HCT116 (cell line): ENCODE results near the gene YBX1. TPM values are rescaled to one million over a fixed set of nuclear protein-coding genes. Genes with fewer than 3 reads are reported as not detected.

ENCODE experiments used
- ATAC-seq: fragments of 200-7000 bp; cut with Tn5 transposase; 2 replicates; pipeline ENCODE4 v1.9.1; 2020; ENCODE audit warnings: mild to moderate bottlenecking, moderate library complexity
- BruUV-seq: library from RNA; stranded (reverse); fragments of 400-500 nt; replicated peaks from 2 replicates; lab custom pipeline; 2021; lab: Mats Ljungman, UMichigan
- CTCF ChIA-PET: fragments of 300-600 bp; sonication (Branson Sonifier 250); formaldehyde crosslinking; loops from one replicate; lab custom pipeline; 2021; ENCODE audit warnings: antibody characterized with exemption; lab: Charles Lee
- POLR2A ChIA-PET: fragments of 300-600, 350-600 bp; sonication (Branson Sonifier 250); formaldehyde crosslinking; loops from one replicate; lab custom pipeline; 2021; ENCODE audit warnings: antibody characterized with exemption; lab: Charles Lee
- RAD21 ChIA-PET, 2 experiments: fragments of 300-600 bp; sonication (Branson Sonifier 250); formaldehyde crosslinking; loops; one replicate each; lab custom pipeline; 2023; ENCODE audit warnings: low total read pairs in 2 of 2; ENCODE audit not compliant: uncharacterized antibody in 2 of 2, unreplicated experiment in 2 of 2, low non-redundant PET in 1 of 2; lab: Charles Lee
- DNase-seq: peaks from one replicate; pipeline ENCODE4 v3.0.0-alpha.2; 2010; ENCODE audit warnings: low read depth, low spot score
- H2AFZ ChIP-seq: fragments of 200-600 bp; shearing (Covaris generic), sonication (generic); 2 replicates; pipeline ENCODE4 v1.6.1; 2017; ENCODE audit warnings: low read depth, mixed run types, mixed read lengths, antibody characterized with exemption, low read length; ENCODE audit not compliant: poor library complexity, severe bottlenecking
- H3K27ac ChIP-seq: 2 replicates; pipeline ENCODE4 v1.5.1; 2012; ENCODE audit warnings: low read depth, low read length
- H3K27me3 ChIP-seq: fragments of 200-600 bp; sonication (generic); 2 replicates; pipeline ENCODE4 v1.6.1; 2016; ENCODE audit warnings: mixed run types, low read length, mixed read lengths; ENCODE audit not compliant: insufficient read depth
- H3K36me3 ChIP-seq, 2 experiments: fragments of 200-500 bp in 1 of 2; fragments of 200-600 bp in 1 of 2; sonication (Bioruptor generic) in 1 of 2; sonication (generic) in 1 of 2; 2 replicates each; pipeline versions ENCODE4 v1.5.1 to v1.6.1; 2014 to 2016; ENCODE audit warnings: low read length in 2 of 2, inconsistent platforms in 1 of 2, mixed read lengths in 1 of 2, mixed run types in 1 of 2; ENCODE audit not compliant: insufficient read depth in 2 of 2, control insufficient read depth in 1 of 2
- H3K4me1 ChIP-seq, 2 experiments: fragments of 200-600 bp in 1 of 2; sonication (generic) in 1 of 2; 2 replicates each; pipeline versions ENCODE4 v1.5.1 to v1.6.1; 2012 to 2017; ENCODE audit warnings: low read length in 2 of 2, inconsistent platforms in 1 of 2, mild to moderate bottlenecking in 1 of 2, mixed read lengths in 1 of 2, mixed run types in 1 of 2, moderate library complexity in 1 of 2; ENCODE audit not compliant: insufficient read depth in 2 of 2, control insufficient read depth in 1 of 2
- H3K4me2 ChIP-seq: fragments of 200-600 bp; sonication (generic); 2 replicates; pipeline ENCODE4 v1.6.1; 2017; ENCODE audit warnings: mixed run types, low read length, mixed read lengths
- H3K4me3 ChIP-seq, 2 experiments: fragments of 200-600 bp in 1 of 2; sonication (generic) in 1 of 2; replicated peaks in 1 of 2; 2 replicates each; pipeline ENCODE4 v1.5.1; 2011 to 2016; ENCODE audit warnings: low read length in 2 of 2, control low read depth in 1 of 2, low read depth in 1 of 2, mild to moderate bottlenecking in 1 of 2, mixed read lengths in 1 of 2, mixed run types in 1 of 2
- H3K79me2 ChIP-seq: fragments of 200-600 bp; sonication (generic); 2 replicates; pipeline ENCODE4 v1.6.1; 2017; ENCODE audit warnings: mild to moderate bottlenecking, mixed run types, low read length, moderate library complexity, mixed read lengths; ENCODE audit not compliant: insufficient read depth
- H3K9ac ChIP-seq: fragments of 200-600 bp; sonication (generic); 2 replicates; pipeline ENCODE4 v1.6.1; 2016; ENCODE audit warnings: low read length, mixed read lengths
- H3K9me2 ChIP-seq: fragments of 200-600 bp; sonication (generic), shearing (Covaris generic); 2 replicates; pipeline ENCODE4 v1.6.1; 2017; ENCODE audit warnings: mixed run types, mild to moderate bottlenecking, moderate library complexity; ENCODE audit not compliant: insufficient read depth
- H3K9me3 ChIP-seq, 2 experiments: fragments of 200-500 bp in 1 of 2; fragments of 200-600 bp in 1 of 2; sonication (Bioruptor generic) in 1 of 2; sonication (generic) in 1 of 2; 2 replicates each; pipeline ENCODE4 v1.6.1; 2014 to 2017; ENCODE audit warnings: low read length in 2 of 2, mixed read lengths in 2 of 2, inconsistent platforms in 1 of 2, low read depth in 1 of 2, mild to moderate bottlenecking in 1 of 2, mixed run types in 1 of 2, moderate library complexity in 1 of 2; ENCODE audit not compliant: control insufficient read depth in 1 of 2, insufficient read depth in 1 of 2
- H4K20me1 ChIP-seq: fragments of 200-600 bp; sonication (generic), shearing (Covaris generic); 2 replicates; pipeline ENCODE4 v1.6.1; 2017; ENCODE audit warnings: mixed run types, mild to moderate bottlenecking, moderate library complexity; ENCODE audit not compliant: insufficient read depth
- CBX3 ChIP-seq: IDR thresholded peaks from 2 replicates; pipeline ENCODE4 v1.6.1; 2012; ENCODE audit warnings: low read depth
- CEBPB ChIP-seq: IDR thresholded peaks from 2 replicates; pipeline ENCODE4 v1.6.1; 2012; ENCODE audit warnings: low read depth
- EGR1 ChIP-seq: IDR thresholded peaks from 2 replicates; pipeline ENCODE4 v1.6.1; 2012; ENCODE audit warnings: low read depth
- ELF1 ChIP-seq: IDR thresholded peaks from 2 replicates; pipeline ENCODE4 v1.6.1; 2012; ENCODE audit warnings: low read depth, borderline replicate concordance
- EZH2 ChIP-seq: fragments of 200-600 bp; sonication (generic); IDR thresholded peaks from 2 replicates; pipeline ENCODE4 v1.6.1; 2017; ENCODE audit warnings: antibody characterized with exemption, mixed run types
- EZH2phosphoT487 ChIP-seq: fragments of 200-600 bp; IDR thresholded peaks from 2 replicates; pipeline ENCODE4 v1.6.1; 2018; ENCODE audit warnings: antibody characterized with exemption, borderline replicate concordance
- FOSL1 ChIP-seq: IDR thresholded peaks from 2 replicates; pipeline ENCODE4 v1.6.1; 2012; ENCODE audit warnings: low read depth
- POLR2A ChIP-seq: IDR thresholded peaks from 2 replicates; pipeline ENCODE4 v1.7.0; 2011; ENCODE audit warnings: borderline replicate concordance; ENCODE audit not compliant: insufficient read depth, insufficient read length; ENCODE audit errors: extremely low read depth
- POLR2AphosphoS5 ChIP-seq: IDR thresholded peaks from 2 replicates; pipeline ENCODE4 v1.6.1; 2011; ENCODE audit warnings: mild to moderate bottlenecking, low read depth, low read length, moderate library complexity
- RAD21 ChIP-seq: IDR thresholded peaks from 2 replicates; pipeline ENCODE4 v1.6.1; 2012; ENCODE audit warnings: low read depth, mild to moderate bottlenecking
- SRF ChIP-seq: IDR thresholded peaks from 2 replicates; pipeline ENCODE4 v1.6.1; 2012; ENCODE audit warnings: low read depth
- TCF7L2 ChIP-seq: IDR thresholded peaks from 2 replicates; pipeline ENCODE4 v1.7.0; 2011; ENCODE audit warnings: borderline replicate concordance, inconsistent platforms; ENCODE audit not compliant: insufficient read depth, insufficient read length; ENCODE audit errors: extremely low read depth
- YY1 ChIP-seq: IDR thresholded peaks from 2 replicates; pipeline ENCODE4 v1.6.1; 2011; ENCODE audit warnings: low read length, low read depth, moderate library complexity, mild to moderate bottlenecking; ENCODE audit not compliant: insufficient replicate concordance; ENCODE audit errors: extremely low read depth
- ZNF274 ChIP-seq: fragments of 200-500 bp; sonication (Bioruptor generic); IDR thresholded peaks from 2 replicates; pipeline ENCODE4 v1.6.1; 2014; ENCODE audit warnings: mild to moderate bottlenecking, low read depth, low read length, inconsistent platforms
- intact Hi-C: fragments of 100-400 bp; cut with micrococcal nuclease; formaldehyde crosslinking; loops from 2 replicates; pipeline ENCODE4 v1.10.0; 2022
- total RNA-seq: library from RNA; stranded (reverse); gene quantifications from one replicate; pipeline ENCODE4 v1.2.1, GENCODE V29; 2021; ENCODE audit not compliant: unreplicated experiment
- TF ChIP-seq, protein P1 (sequence below): IDR thresholded peaks from 2 replicates; pipeline ENCODE4 v1.6.1; 2012
- TF ChIP-seq, protein P2 (sequence below): IDR thresholded peaks from 2 replicates; pipeline ENCODE4 v1.6.1; 2012
- TF ChIP-seq, protein P3 (sequence below), 3 experiments: fragments of 200-600 bp in 1 of 3; sonication (generic) in 1 of 3; IDR thresholded peaks in 2 of 3; conservative IDR thresholded peaks in 1 of 3; 2 replicates each; pipeline ENCODE4 v1.5.1; 2012 to 2017; ENCODE audit warnings: low read depth in 2 of 3, low read length in 2 of 3, antibody characterized with exemption in 1 of 3, borderline replicate concordance in 1 of 3, control low read depth in 1 of 3, mild to moderate bottlenecking in 1 of 3, mixed read lengths in 1 of 3, mixed run types in 1 of 3, moderate library complexity in 1 of 3; ENCODE audit not compliant: insufficient read depth in 1 of 3

YBX1 gene
- total RNA-seq, 1 experiment from 2014 or later = 1,009 TPM

DNA sequence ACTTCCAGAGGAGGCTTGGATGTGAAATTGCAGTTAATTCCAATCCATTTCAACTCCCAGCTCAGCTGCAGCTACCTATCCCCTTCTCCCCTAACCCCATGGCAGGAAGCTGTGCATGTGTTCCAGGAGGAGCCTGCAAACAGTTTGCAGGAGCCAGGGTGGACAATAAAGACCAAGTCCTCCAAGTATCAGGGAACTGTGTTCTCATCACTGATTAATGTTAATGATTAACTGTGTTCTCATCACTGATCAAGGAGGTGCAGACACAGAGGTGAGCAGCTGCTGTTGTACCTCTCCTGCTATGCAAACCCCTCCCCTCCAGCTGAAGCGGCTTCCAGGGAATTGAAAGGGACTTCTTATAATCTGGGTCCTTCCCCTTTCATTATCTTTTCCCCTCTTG is 38.6 kb downstream of the YBX1 start:
- CTCF ChIA-PET = no interaction called here
- POLR2A ChIA-PET = no interaction called here

More for the DNA sequence above, 38.6 kb downstream of the YBX1 start:
- Histone ChIP-seq H2AFZ (no peak overlapping the region), H3K4me3 (no peak overlapping the region), H4K20me1 (no peaks in the 10 kb centered on the region), H3K4me1 (peaks cover 0 to 4% of the 10 kb centered on the region in 2 experiments; a peak in 1 of 4 replicates)
- BruUV-seq = no TSS peak
- TF ChIP-seq POLR2AphosphoS5 (no peak), ELF1 (no peak), FOSL1 (no peak), CEBPB (no peak), CBX3 (no peak), EGR1 (no peak), RAD21 (no peak), EZH2 (no peak), ZNF274 (no peak), POLR2A (no peak), YY1 (no peak), EZH2phosphoT487 (no peak), TCF7L2 (no peak), SRF (no peak)
- TF ChIP-seq, protein P1, sequence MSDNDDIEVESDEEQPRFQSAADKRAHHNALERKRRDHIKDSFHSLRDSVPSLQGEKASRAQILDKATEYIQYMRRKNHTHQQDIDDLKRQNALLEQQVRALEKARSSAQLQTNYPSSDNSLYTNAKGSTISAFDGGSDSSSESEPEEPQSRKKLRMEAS = no peak
- TF ChIP-seq, protein P2, sequence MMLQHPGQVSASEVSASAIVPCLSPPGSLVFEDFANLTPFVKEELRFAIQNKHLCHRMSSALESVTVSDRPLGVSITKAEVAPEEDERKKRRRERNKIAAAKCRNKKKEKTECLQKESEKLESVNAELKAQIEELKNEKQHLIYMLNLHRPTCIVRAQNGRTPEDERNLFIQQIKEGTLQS = no peak
- TF ChIP-seq, protein P3, sequence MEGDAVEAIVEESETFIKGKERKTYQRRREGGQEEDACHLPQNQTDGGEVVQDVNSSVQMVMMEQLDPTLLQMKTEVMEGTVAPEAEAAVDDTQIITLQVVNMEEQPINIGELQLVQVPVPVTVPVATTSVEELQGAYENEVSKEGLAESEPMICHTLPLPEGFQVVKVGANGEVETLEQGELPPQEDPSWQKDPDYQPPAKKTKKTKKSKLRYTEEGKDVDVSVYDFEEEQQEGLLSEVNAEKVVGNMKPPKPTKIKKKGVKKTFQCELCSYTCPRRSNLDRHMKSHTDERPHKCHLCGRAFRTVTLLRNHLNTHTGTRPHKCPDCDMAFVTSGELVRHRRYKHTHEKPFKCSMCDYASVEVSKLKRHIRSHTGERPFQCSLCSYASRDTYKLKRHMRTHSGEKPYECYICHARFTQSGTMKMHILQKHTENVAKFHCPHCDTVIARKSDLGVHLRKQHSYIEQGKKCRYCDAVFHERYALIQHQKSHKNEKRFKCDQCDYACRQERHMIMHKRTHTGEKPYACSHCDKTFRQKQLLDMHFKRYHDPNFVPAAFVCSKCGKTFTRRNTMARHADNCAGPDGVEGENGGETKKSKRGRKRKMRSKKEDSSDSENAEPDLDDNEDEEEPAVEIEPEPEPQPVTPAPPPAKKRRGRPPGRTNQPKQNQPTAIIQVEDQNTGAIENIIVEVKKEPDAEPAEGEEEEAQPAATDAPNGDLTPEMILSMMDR (IDR thresholded peaks at IDR 0.05 in 2 of 3, conservative IDR thresholded peaks at IDR 0.05 in 1 of 3; ENCODE audit: borderline replicate concordance in 1 of 3, insufficient read depth in 1 of 3, low read depth in 2 of 3, low read length in 2 of 3) = no peak
- TF ChIP-seq, all 23 proteins: peak for 0
- intact Hi-C loops = no loop called here
- RAD21 ChIA-PET = no interaction called here
- Histone ChIP-seq H3K9ac (no peak overlapping the region), H3K79me2 (no peaks in the 10 kb centered on the region; the same call in 1 of the 2 replicates), H3K9me2 (no peaks in the 10 kb centered on the region), H3K27ac (no peak overlapping the region), H3K36me3 (no peaks in the 10 kb centered on the region), H3K4me2 (no peak overlapping the region), H3K9me3 (no peaks in the 10 kb centered on the region), H3K27me3 (no peaks in the 10 kb centered on the region)
- ATAC-seq (no peak), DNase-seq (no peak)
